ENCODE data around the gene STXBP1. TPM values are rescaled to one million over a fixed set of nuclear protein-coding genes. Genes with fewer than 3 reads are reported as not detected.
A peak's percentile ranks its signal among the peaks of the same experiment; 100 is the strongest.
"Not testable (repeated sequence)": the region's sequence is repeated elsewhere in the genome, so short reads cannot be mapped to it uniquely, and the experiment has no call there.

Gene STXBP1
- total and polyA plus RNA-seq, 7 experiments from 2014 or later: 3.0 to 17.8 (median 13.5) TPM

DNA sequence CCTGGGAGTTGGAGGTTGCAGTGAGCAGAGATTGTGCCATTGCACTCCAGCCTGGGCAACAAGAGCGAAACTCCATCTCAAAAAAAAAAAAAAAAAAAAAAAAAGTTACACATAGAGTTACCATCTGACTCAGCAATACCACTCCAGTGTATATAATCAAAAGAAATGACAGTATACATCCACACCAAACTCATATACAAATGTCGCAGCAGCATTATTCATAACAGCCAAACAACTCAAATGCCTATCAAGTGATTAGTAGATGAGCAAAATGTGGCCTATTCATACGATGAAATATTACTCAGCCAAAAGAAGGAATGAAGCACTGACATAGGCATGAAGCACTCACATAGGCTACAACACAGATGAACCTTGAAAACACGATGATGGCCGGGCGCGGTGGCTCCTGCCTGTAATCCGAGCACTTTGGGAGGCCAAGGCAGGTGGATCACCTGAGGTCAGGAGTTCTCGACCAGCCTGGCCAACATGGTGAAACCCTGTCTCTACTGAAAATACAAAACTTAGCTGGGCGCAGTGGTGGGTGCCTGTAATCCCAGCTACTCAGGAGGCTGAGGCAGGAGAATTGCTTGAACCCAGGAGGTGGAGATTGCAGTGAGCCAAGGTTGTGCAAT lies 9.4 kb downstream of the STXBP1 start:
- H3K4me1 Mint-ChIP-seq; H3K27me3 ChIP-seq (ENCODE audit: control insufficient read depth in 2 of 2, insufficient read depth in 2 of 2, low read length in 2 of 2); H3K36me3 Mint-ChIP-seq; H3K36me3 ChIP-seq (ENCODE audit: control insufficient read depth in 2 of 3, insufficient read depth in 3 of 3, low read length in 3 of 3); H3K9me3 Mint-ChIP-seq; intact Hi-C loops (cut with micrococcal nuclease); H3K27ac Mint-ChIP-seq; H3K4me1 ChIP-seq (ENCODE audit: control insufficient read depth in 2 of 2, insufficient read depth in 2 of 2, low read length in 2 of 2); H3K9me3 ChIP-seq (ENCODE audit: control insufficient read depth in 2 of 3, low read length in 3 of 3); POLR2A ChIA-PET; CTCF ChIA-PET; ATAC-seq; H3K27me3 Mint-ChIP-seq; H3K4me3 Mint-ChIP-seq; H3K27ac ChIP-seq (ENCODE audit: low read depth, low read length); H3K4me3 ChIP-seq (ENCODE audit: low read length); DNase-seq: not testable (repeated sequence)

DNA sequence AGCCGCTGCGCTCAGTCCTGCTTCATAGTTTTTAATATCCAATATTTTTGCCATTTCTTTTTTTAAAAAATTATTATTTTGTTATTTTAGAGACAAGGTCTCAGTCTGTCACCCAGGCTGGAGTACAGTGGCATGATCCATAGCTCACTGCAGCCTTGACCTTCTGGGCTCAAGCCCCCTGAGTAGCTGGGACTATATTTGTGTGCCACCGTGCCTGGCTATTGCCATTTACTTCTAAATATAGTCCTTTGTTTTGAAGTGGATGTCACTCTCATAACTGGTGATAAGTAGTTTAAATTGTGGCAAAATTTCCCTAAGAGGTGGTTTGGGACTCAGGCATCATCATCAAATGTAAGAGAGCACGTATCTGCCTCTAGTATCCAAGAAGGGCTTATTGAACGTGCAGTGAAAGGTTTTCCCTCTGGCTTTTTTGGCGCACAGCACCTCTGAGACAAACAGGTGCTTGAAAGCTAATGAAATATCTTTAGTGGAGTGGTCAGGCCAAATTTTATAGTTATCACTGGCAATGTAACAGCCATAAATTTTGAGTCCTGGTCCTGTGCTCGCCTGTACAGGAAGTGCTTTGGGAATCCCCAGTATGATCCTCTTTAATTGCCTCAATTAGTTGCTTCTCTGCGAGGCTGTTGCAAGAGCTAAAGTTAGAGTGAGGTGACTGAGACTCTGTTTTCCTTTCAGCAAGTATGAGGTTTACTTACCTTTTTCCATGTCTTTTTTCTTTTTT lies 14.8 kb downstream of the STXBP1 start:
- POLR2A ChIA-PET: no interaction called here
- no peaks in the 10 kb centered on the region for H3K36me3 ChIP-seq (ENCODE audit: control insufficient read depth in 2 of 3, insufficient read depth in 3 of 3, low read length in 3 of 3)
- peaks cover 0 to 3% (median 0%) of the 10 kb centered on the region in 5 donors for H3K27me3 Mint-ChIP-seq
- peaks cover 0 to 4% (median 0%) of the 10 kb centered on the region in 7 donors for H3K4me1 Mint-ChIP-seq
- H3K4me3 Mint-ChIP-seq: no peak overlapping the region
- H3K27ac Mint-ChIP-seq: no peak overlapping the region
- H3K9me3 ChIP-seq (ENCODE audit: control insufficient read depth in 2 of 3, low read length in 3 of 3): no peaks in the 10 kb centered on the region
- no peaks in the 10 kb centered on the region for H3K4me1 ChIP-seq (ENCODE audit: control insufficient read depth in 2 of 2, insufficient read depth in 2 of 2, low read length in 2 of 2)
- no peak for DNase-seq
- no peak overlapping the region for H3K27ac ChIP-seq (ENCODE audit: low read depth, low read length)
- ATAC-seq: no peak
- no peaks in the 10 kb centered on the region for H3K36me3 Mint-ChIP-seq
- no peaks in the 10 kb centered on the region for H3K9me3 Mint-ChIP-seq
- H3K27me3 ChIP-seq (ENCODE audit: control insufficient read depth in 2 of 2, insufficient read depth in 2 of 2, low read length in 2 of 2): no peaks in the 10 kb centered on the region
- H3K4me3 ChIP-seq (ENCODE audit: low read length): no peak overlapping the region
- CTCF ChIA-PET: no interaction called here
- intact Hi-C loops (cut with micrococcal nuclease): no loop called here

DNA sequence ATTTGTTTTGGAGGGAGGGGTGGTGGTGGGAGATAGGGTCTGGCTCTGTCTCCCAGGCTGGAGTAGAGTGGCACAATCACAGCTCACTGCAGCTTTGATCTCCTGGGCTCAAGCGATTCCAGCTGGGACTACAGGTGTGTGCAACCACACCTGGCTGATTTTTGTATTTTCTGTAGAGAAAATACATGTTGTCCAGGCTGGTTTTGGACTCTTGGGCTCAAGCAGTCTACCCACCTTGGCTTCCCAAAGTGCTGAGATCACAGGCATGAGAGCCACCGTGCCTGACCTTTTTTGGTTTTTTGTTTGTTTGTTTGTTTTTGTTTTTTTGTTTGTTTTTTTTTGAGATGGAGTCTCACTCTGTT lies 15.4 kb downstream of the STXBP1 start:
- H3K27me3 ChIP-seq (ENCODE audit: control insufficient read depth in 2 of 2, insufficient read depth in 2 of 2, low read length in 2 of 2): no peaks in the 10 kb centered on the region
- POLR2A ChIA-PET: no interaction called here
- Mint-ChIP-seq H3K27me3 (peaks cover 0 to 3% (median 0%) of the 10 kb centered on the region in 5 donors), H3K36me3 (no peaks in the 10 kb centered on the region), H3K4me1 (peaks cover 0 to 4% (median 0%) of the 10 kb centered on the region in 7 donors), H3K27ac (no peak overlapping the region), H3K4me3 (no peak overlapping the region), H3K9me3 (no peaks in the 10 kb centered on the region)
- H3K4me3 ChIP-seq (ENCODE audit: low read length): no peak overlapping the region
- CTCF ChIA-PET: no interaction called here
- no peaks in the 10 kb centered on the region for H3K9me3 ChIP-seq (ENCODE audit: control insufficient read depth in 2 of 3, low read length in 3 of 3)
- H3K4me1 ChIP-seq (ENCODE audit: control insufficient read depth in 2 of 2, insufficient read depth in 2 of 2, low read length in 2 of 2): no peaks in the 10 kb centered on the region
- H3K27ac ChIP-seq (ENCODE audit: low read depth, low read length): no peak overlapping the region
- ATAC-seq (no peak), DNase-seq (no peak)
- no peaks in the 10 kb centered on the region for H3K36me3 ChIP-seq (ENCODE audit: control insufficient read depth in 2 of 3, insufficient read depth in 3 of 3, low read length in 3 of 3)
- intact Hi-C loops (cut with micrococcal nuclease): no loop called here

DNA sequence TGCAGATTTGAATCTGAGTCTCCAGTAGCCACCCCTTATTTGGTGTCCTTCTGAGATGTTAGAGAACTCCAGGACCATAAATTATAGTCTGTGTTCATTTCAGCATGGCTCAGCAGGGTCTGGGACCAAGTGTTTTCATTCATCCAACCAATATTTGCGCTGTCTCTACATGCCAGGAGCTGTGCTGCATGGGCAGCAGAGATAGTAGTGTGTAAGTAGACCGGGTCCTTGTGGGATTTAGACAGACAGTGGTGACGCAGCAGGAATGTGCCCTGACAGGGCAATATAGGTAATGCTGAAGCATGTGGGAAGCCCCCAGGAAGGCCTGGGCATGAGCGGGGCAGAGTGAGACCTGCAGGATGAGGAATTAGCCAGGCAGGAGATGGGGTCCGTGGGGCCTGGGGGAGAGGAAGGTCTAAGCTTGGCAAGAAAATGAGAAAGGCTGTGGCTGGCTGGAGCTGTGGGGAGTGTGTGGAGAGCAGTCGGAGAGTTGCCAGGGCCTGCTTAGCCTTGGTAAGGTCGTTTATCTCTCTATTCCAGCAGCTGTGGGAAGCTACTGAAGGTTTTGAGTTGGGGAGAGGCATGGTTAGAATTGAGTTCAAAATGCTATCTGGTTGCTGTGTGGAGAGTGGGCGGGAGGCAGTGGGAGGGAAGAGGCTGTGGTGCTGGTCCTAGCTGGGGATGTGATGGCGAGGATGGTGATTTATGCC lies 16.8 kb downstream of the STXBP1 start:
- intact Hi-C loops (cut with micrococcal nuclease): no loop called here

DNA sequence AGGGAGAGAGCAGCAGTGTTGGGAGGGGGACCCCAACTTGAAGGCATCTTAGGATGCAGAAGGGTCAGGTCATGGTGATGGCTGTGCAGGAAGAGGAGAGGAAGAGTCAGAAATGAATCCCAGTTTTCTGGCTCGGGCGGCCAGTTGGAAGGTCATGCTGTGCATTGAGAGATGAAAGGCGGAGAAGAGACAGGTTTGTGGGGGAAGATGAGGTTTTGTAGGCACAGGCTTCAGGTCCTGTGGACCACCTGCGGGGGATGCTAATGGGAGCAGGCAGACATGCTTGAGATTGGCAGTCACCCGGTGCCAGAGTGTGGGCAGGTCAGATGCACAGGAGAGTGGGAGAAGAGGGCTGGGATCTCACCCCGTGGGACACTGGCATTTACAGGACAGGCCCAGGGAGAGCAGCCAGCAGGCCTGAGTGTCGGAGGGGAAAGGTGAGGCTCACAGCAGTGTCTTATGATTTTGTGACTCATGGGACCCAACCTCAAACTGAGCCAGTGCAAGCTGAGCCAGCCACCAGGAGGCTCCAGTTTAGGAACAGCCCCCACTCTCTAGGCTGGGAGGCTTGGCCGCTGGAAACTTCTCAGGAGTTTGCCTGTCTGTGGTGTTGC lies 17.5 kb downstream of the STXBP1 start:
- Histone ChIP-seq H3K4me3 (ENCODE audit: low read length) (no peak overlapping the region), H3K9me3 (ENCODE audit: control insufficient read depth in 2 of 3, low read length in 3 of 3) (no peaks in the 10 kb centered on the region), H3K27ac (ENCODE audit: low read depth, low read length) (no peak overlapping the region), H3K36me3 (ENCODE audit: control insufficient read depth in 2 of 3, insufficient read depth in 3 of 3, low read length in 3 of 3) (no peaks in the 10 kb centered on the region), H3K4me1 (ENCODE audit: control insufficient read depth in 2 of 2, insufficient read depth in 2 of 2, low read length in 2 of 2) (peaks cover 0 to 6% of the 10 kb centered on the region in 2 donors), H3K27me3 (ENCODE audit: control insufficient read depth in 2 of 2, insufficient read depth in 2 of 2, low read length in 2 of 2) (no peaks in the 10 kb centered on the region)
- ChIA-PET POLR2A (no interaction called here), CTCF (no interaction called here)
- Mint-ChIP-seq H3K27ac (peak overlapping the region in 1 of 9 donors; percentile 33), H3K4me3 (no peak overlapping the region), H3K9me3 (no peaks in the 10 kb centered on the region), H3K36me3 (no peaks in the 10 kb centered on the region), H3K4me1 (peaks cover 0 to 16% (median 13%) of the 10 kb centered on the region in 7 donors), H3K27me3 (peaks cover 0 to 3% (median 0%) of the 10 kb centered on the region in 5 donors)
- peak; percentile 22 for ATAC-seq
- DNase-seq: no peak
- intact Hi-C loops (cut with micrococcal nuclease): no loop called here

More for the DNA sequence above, 16.8 kb downstream of the STXBP1 start:
- no peak for DNase-seq
- no peak overlapping the region for H3K4me3 Mint-ChIP-seq
- no peak for ATAC-seq
- Histone ChIP-seq H3K36me3 (ENCODE audit: control insufficient read depth in 2 of 3, insufficient read depth in 3 of 3, low read length in 3 of 3) (no peaks in the 10 kb centered on the region), H3K4me3 (ENCODE audit: low read length) (no peak overlapping the region), H3K4me1 (ENCODE audit: control insufficient read depth in 2 of 2, insufficient read depth in 2 of 2, low read length in 2 of 2) (peaks cover 0 to under 1% of the 10 kb centered on the region in 2 donors), H3K27ac (ENCODE audit: low read depth, low read length) (no peak overlapping the region), H3K9me3 (ENCODE audit: control insufficient read depth in 2 of 3, low read length in 3 of 3) (no peaks in the 10 kb centered on the region), H3K27me3 (ENCODE audit: control insufficient read depth in 2 of 2, insufficient read depth in 2 of 2, low read length in 2 of 2) (no peaks in the 10 kb centered on the region)
- H3K27ac Mint-ChIP-seq: no peak overlapping the region
- H3K27me3 Mint-ChIP-seq: peaks cover 0 to 3% (median 0%) of the 10 kb centered on the region in 5 donors
- peaks cover 0 to 10% (median 6%) of the 10 kb centered on the region in 7 donors for H3K4me1 Mint-ChIP-seq
- ChIA-PET POLR2A (interaction anchor here (0.6 kb wide), 1 partner anchor 462 kb away, joined by 4 read pairs; no protein-coding TSS in a partner anchor), CTCF (no interaction called here)
- no peaks in the 10 kb centered on the region for H3K36me3 Mint-ChIP-seq
- H3K9me3 Mint-ChIP-seq: no peaks in the 10 kb centered on the region

DNA sequence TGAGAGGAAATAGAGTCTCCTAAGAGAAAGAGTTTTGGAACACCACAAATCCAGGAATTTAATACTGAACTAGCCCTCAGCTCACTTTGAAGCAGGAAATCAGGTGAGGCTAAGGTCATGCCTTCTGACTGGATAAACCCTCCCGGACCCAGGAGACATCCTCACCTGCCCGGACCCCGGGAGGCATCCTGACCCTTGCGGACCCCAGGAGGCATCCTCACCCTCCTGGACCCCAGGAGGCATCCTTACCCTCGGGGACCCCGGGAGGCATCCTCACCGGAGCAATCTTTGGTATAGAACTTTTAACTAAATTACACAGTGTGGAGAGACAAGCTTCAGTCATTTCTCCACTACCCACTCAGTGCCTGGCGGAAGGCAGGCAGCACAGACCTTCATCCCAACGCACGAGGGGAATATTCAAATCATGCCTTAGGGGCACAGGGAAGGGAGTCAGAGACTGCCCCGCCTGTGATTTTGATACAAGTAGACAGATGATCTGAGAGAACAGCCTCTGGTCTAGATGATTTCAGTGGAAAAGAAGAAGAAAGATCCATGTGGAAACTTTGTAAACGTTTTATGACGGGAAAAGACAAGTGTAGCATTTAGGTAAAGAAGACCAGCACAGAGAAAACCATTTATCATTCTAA lies 21.3 kb downstream of the STXBP1 start:
- Histone ChIP-seq H3K4me3 (ENCODE audit: low read length) (no peak overlapping the region), H3K36me3 (ENCODE audit: control insufficient read depth in 2 of 3, insufficient read depth in 3 of 3, low read length in 3 of 3) (no peaks in the 10 kb centered on the region), H3K27ac (ENCODE audit: low read depth, low read length) (no peak overlapping the region), H3K9me3 (ENCODE audit: control insufficient read depth in 2 of 3, low read length in 3 of 3) (no peaks in the 10 kb centered on the region), H3K4me1 (ENCODE audit: control insufficient read depth in 2 of 2, insufficient read depth in 2 of 2, low read length in 2 of 2) (peaks cover 0 to 6% of the 10 kb centered on the region in 2 donors), H3K27me3 (ENCODE audit: control insufficient read depth in 2 of 2, insufficient read depth in 2 of 2, low read length in 2 of 2) (no peaks in the 10 kb centered on the region)
- ChIA-PET POLR2A (interaction anchor here (0.5 to 0.6 kb wide), 2 partner anchors 31 to 525 kb away, joined by 3 to 4 read pairs; no protein-coding TSS in a partner anchor), CTCF (no interaction called here)
- Mint-ChIP-seq H3K36me3 (no peaks in the 10 kb centered on the region), H3K4me3 (no peak overlapping the region), H3K27ac (no peak overlapping the region), H3K27me3 (no peaks in the 10 kb centered on the region), H3K4me1 (peaks cover 2 to 20% (median 15%) of the 10 kb centered on the region in 7 donors), H3K9me3 (no peaks in the 10 kb centered on the region)
- ATAC-seq (no peak), DNase-seq (no peak)
- intact Hi-C loops (cut with micrococcal nuclease): no loop called here
